ENCODE data around the gene EEF1A2. TPM values are rescaled to one million over a fixed set of nuclear protein-coding genes. Genes with fewer than 3 reads are reported as not detected.

EEF1A2 gene
- total and polyA plus RNA-seq, 2 donors (not counting 3 experiments of a cell fraction or from before 2014, with no cell fraction given): 2.7 to 3.4 TPM

- H3K27me3 ChIP-seq (ENCODE audit: control insufficient read depth in 2 of 2, insufficient read depth in 2 of 2, low read length in 2 of 2): no peaks in the 10 kb centered on the region
- no peaks in the 10 kb centered on the region for H3K4me1 ChIP-seq (ENCODE audit: control insufficient read depth, extremely low read depth, insufficient read depth, low read length)
- no TSS peak for BruUV-seq (replicated peaks)
- H3K9ac ChIP-seq (replicated peaks; ENCODE audit: extremely low read depth, insufficient read depth, low read length): no peak overlapping the region
- no peak for DNase-seq (ENCODE audit: low read depth, low spot score)
- H3K79me2 ChIP-seq (ENCODE audit: control insufficient read depth, insufficient read depth, low read length): no peaks in the 10 kb centered on the region
- no peak overlapping the region for H2AFZ ChIP-seq (ENCODE audit: low read depth, low read length)
- no peak for FAIRE-seq
- H3K36me3 ChIP-seq (ENCODE audit: control insufficient read depth in 2 of 2, extremely low read depth in 1 of 2, insufficient read depth in 2 of 2, low read length in 2 of 2): no peaks in the 10 kb centered on the region
- CTCF ChIA-PET: interaction anchor here (2.4 kb wide), 1 partner anchor 10 kb away, joined by 8 read pairs; no protein-coding TSS in a partner anchor
- intact Hi-C loops (cut with micrococcal nuclease) (no loop called here), dilution Hi-C loops (cut with MboI; ENCODE audit: extremely low pct_ligation_motif_present, low sequenced_read_pairs) (no loop called here)
- H4K20me1 ChIP-seq (replicated peaks; ENCODE audit: control insufficient read depth, extremely low read depth, insufficient read depth, low read length): no peaks in the 10 kb centered on the region
- TF ChIP-seq GATA2 (IDR thresholded peaks at IDR 0.05; ENCODE audit: insufficient read depth, insufficient read length, low read depth, low read length) (no peak), FOS (IDR thresholded peaks at IDR 0.05; ENCODE audit: borderline replicate concordance, insufficient read depth, low read length) (no peak), POLR2AphosphoS5 (IDR thresholded peaks at IDR 0.05; ENCODE audit: insufficient read depth, low read depth, low read length) (no peak)
- H3K9me1 ChIP-seq (replicated peaks; ENCODE audit: control insufficient read depth, extremely low read depth, insufficient read depth, low read length): no peaks in the 10 kb centered on the region
- H3K4me3 ChIP-seq (replicated peaks in 1 of 3; ENCODE audit: insufficient read depth in 1 of 3, low read depth in 1 of 3, low read length in 3 of 3): no peak overlapping the region
- no peak overlapping the region for H3K27ac ChIP-seq (ENCODE audit: insufficient read depth, low read depth, low read length)
- POLR2A ChIA-PET: no interaction called here
- no peaks in the 10 kb centered on the region for H3K9me3 ChIP-seq (replicated peaks; ENCODE audit: control insufficient read depth, insufficient read depth, low read length)
- H3K4me2 ChIP-seq (ENCODE audit: insufficient read depth, low read length): no peak overlapping the region
Observed at GRCh38 chr20:63505723-63506122, 6.8 kb upstream of the EEF1A2 start.

DNA sequence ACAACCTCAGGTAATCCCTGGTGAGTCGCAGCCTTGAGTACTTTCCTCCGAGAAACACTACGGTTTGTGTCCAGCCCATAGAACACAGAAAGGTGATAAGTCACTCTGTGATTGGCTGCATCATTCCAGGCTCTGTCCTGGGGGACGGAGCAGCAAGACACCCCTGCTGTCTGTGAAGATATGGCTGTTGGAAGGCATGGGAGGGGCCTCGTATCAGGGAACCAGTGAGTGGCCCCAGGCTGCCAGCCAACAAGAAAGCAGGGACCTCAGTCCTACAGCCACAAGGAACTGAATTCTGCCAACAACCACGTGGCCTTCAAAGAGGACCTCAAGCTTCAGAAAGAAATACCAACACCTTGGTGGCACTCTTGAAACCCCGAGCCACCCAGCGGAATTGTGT, 6.4 kb upstream of the EEF1A2 start:
- DNase-seq (ENCODE audit: low read depth, low spot score): no peak
- no peaks in the 10 kb centered on the region for H3K79me2 ChIP-seq (ENCODE audit: control insufficient read depth, insufficient read depth, low read length)
- H3K36me3 ChIP-seq (ENCODE audit: control insufficient read depth in 2 of 2, extremely low read depth in 1 of 2, insufficient read depth in 2 of 2, low read length in 2 of 2): no peaks in the 10 kb centered on the region
- H3K4me1 ChIP-seq (ENCODE audit: control insufficient read depth, extremely low read depth, insufficient read depth, low read length): no peaks in the 10 kb centered on the region
- H2AFZ ChIP-seq (ENCODE audit: low read depth, low read length): no peak overlapping the region
- H3K9me1 ChIP-seq (replicated peaks; ENCODE audit: control insufficient read depth, extremely low read depth, insufficient read depth, low read length): no peaks in the 10 kb centered on the region
- ChIA-PET POLR2A (no interaction called here), CTCF (interaction anchor here (2.4 kb wide), 1 partner anchor 9 kb away, joined by 8 read pairs; no protein-coding TSS in a partner anchor)
- TF ChIP-seq GATA2 (IDR thresholded peaks at IDR 0.05; ENCODE audit: insufficient read depth, insufficient read length, low read depth, low read length) (no peak), FOS (IDR thresholded peaks at IDR 0.05; ENCODE audit: borderline replicate concordance, insufficient read depth, low read length) (no peak), JUN (IDR thresholded peaks at IDR 0.05; ENCODE audit: borderline replicate concordance, insufficient read depth, insufficient read length, low read depth) (no peak), EZH2 (IDR thresholded peaks at IDR 0.05; ENCODE audit: borderline replicate concordance, low read depth, low read length, severe bottlenecking) (no peak), POLR2AphosphoS5 (IDR thresholded peaks at IDR 0.05; ENCODE audit: insufficient read depth, low read depth, low read length) (no peak), MYC (IDR thresholded peaks at IDR 0.05; ENCODE audit: low read depth, low read length) (no peak), POLR2A (IDR thresholded peaks at IDR 0.05; ENCODE audit: low read depth, low read length) (no peak)
- TF ChIP-seq, protein P1, sequence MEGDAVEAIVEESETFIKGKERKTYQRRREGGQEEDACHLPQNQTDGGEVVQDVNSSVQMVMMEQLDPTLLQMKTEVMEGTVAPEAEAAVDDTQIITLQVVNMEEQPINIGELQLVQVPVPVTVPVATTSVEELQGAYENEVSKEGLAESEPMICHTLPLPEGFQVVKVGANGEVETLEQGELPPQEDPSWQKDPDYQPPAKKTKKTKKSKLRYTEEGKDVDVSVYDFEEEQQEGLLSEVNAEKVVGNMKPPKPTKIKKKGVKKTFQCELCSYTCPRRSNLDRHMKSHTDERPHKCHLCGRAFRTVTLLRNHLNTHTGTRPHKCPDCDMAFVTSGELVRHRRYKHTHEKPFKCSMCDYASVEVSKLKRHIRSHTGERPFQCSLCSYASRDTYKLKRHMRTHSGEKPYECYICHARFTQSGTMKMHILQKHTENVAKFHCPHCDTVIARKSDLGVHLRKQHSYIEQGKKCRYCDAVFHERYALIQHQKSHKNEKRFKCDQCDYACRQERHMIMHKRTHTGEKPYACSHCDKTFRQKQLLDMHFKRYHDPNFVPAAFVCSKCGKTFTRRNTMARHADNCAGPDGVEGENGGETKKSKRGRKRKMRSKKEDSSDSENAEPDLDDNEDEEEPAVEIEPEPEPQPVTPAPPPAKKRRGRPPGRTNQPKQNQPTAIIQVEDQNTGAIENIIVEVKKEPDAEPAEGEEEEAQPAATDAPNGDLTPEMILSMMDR (IDR thresholded peaks at IDR 0.05; ENCODE audit: extremely low read depth in 1 of 2, insufficient read depth in 1 of 2, low read depth in 1 of 2, low read length in 2 of 2): no peak
- TF ChIP-seq, protein P2, sequence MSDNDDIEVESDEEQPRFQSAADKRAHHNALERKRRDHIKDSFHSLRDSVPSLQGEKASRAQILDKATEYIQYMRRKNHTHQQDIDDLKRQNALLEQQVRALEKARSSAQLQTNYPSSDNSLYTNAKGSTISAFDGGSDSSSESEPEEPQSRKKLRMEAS (IDR thresholded peaks at IDR 0.05; ENCODE audit: insufficient read depth, insufficient read length): no peak
- H3K27ac ChIP-seq (ENCODE audit: insufficient read depth, low read depth, low read length): no peak overlapping the region
- dilution Hi-C loops (cut with MboI; ENCODE audit: extremely low pct_ligation_motif_present, low sequenced_read_pairs): no loop called here
- FAIRE-seq: no peak
- no peak overlapping the region for H3K4me3 ChIP-seq (replicated peaks in 1 of 3; ENCODE audit: insufficient read depth in 1 of 3, low read depth in 1 of 3, low read length in 3 of 3)
- H3K9ac ChIP-seq (replicated peaks; ENCODE audit: extremely low read depth, insufficient read depth, low read length): no peak overlapping the region
- no TSS peak for BruUV-seq (replicated peaks)
- no peaks in the 10 kb centered on the region for H4K20me1 ChIP-seq (replicated peaks; ENCODE audit: control insufficient read depth, extremely low read depth, insufficient read depth, low read length)
- no peaks in the 10 kb centered on the region for H3K27me3 ChIP-seq (ENCODE audit: control insufficient read depth in 2 of 2, insufficient read depth in 2 of 2, low read length in 2 of 2)
- no peaks in the 10 kb centered on the region for H3K9me3 ChIP-seq (replicated peaks; ENCODE audit: control insufficient read depth, insufficient read depth, low read length)
- intact Hi-C loops (cut with micrococcal nuclease): no loop called here
- no peak overlapping the region for H3K4me2 ChIP-seq (ENCODE audit: insufficient read depth, low read length)

Data from endothelial cell of umbilical vein (primary cell).